ENCODE data around the gene STK10.

The STK10 gene

GRCh38 chr5:172173564-172174153 is 14.4 kb downstream of the STK10 start:
- TF ChIP-seq, protein P1, sequence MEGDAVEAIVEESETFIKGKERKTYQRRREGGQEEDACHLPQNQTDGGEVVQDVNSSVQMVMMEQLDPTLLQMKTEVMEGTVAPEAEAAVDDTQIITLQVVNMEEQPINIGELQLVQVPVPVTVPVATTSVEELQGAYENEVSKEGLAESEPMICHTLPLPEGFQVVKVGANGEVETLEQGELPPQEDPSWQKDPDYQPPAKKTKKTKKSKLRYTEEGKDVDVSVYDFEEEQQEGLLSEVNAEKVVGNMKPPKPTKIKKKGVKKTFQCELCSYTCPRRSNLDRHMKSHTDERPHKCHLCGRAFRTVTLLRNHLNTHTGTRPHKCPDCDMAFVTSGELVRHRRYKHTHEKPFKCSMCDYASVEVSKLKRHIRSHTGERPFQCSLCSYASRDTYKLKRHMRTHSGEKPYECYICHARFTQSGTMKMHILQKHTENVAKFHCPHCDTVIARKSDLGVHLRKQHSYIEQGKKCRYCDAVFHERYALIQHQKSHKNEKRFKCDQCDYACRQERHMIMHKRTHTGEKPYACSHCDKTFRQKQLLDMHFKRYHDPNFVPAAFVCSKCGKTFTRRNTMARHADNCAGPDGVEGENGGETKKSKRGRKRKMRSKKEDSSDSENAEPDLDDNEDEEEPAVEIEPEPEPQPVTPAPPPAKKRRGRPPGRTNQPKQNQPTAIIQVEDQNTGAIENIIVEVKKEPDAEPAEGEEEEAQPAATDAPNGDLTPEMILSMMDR (IDR thresholded peaks at IDR 0.05; ENCODE audit: control insufficient read depth, insufficient read depth, low read depth, low read length, missing control alignments), result no peak
- peak; percentile 62 for DNase-seq (ENCODE audit: low read depth)
- no peak overlapping the region for H3K4me3 ChIP-seq (ENCODE audit: control insufficient read depth, low read depth, low read length)

DNA sequence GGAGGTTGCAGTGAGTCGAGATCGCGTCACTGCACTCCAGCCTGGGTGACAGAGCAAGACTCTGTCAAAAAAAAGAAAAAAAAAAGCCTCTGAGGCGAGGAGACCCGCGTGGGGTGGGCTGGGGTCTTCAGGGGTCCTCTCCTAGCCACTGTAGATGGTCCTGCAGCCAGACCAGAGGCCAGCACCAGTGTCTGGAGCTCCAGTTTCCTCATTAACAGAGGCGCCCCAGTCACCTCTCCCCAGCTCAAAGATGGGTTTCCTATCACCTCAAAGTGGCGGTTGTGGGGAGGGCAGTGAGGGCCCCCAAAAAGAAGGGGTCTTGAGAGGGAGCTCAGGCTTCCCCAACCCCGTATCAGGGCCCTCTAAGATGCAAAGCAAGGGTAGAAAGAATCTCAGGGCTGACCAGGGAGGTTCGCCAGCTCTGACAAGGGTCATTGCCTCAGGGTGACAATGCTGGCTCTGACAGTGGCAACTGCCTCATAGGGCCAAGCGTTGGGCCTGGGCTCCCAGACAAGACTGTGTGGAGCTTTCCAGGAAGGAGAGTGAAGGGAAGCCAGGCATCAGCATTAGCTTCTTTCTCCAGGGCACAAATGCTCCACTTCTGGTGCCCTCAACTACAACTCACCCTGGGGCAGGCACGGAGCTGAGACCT is 15.0 kb downstream of the STK10 start:
- DNase-seq (ENCODE audit: low read depth), result no peak
- TF ChIP-seq, protein P1 (IDR thresholded peaks at IDR 0.05; ENCODE audit: control insufficient read depth, insufficient read depth, low read depth, low read length, missing control alignments), result no peak
- no peak overlapping the region for H3K4me3 ChIP-seq (ENCODE audit: control insufficient read depth, low read depth, low read length)

- TF ChIP-seq, protein P1 (IDR thresholded peaks at IDR 0.05; ENCODE audit: control insufficient read depth, insufficient read depth, low read depth, low read length, missing control alignments), result no peak
- no peak for DNase-seq (ENCODE audit: low read depth)
- no peak overlapping the region for H3K4me3 ChIP-seq (ENCODE audit: control insufficient read depth, low read depth, low read length)
Measured at GRCh38 chr5:172171118-172171517, 16.9 kb downstream of the STK10 start.

DNA sequence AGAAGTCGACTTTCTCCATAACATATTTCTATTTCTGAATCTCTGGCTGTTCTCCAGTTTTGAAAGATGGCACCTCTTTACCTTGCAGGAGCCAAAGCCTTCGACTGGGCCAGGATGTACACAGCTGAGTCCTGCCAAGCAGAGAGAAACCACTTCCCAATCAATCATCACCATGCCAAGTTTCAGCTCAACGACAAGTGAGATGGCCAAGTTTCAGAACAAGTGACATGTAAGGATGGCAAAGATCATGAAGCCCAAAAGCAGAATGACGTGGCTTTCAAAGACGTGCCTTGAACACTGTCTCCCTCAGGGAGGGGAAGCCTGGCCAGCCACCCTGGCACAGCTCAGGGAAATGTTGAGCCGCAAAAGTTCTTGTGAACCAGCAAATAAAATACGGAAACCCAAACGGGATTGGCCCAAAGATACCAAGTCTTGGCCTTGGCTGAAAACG is 17.7 kb downstream of the STK10 start:
- H3K4me3 ChIP-seq (ENCODE audit: control insufficient read depth, low read depth, low read length), result no peak overlapping the region
- TF ChIP-seq, protein P1 (IDR thresholded peaks at IDR 0.05; ENCODE audit: control insufficient read depth, insufficient read depth, low read depth, low read length, missing control alignments), result no peak
- DNase-seq (ENCODE audit: low read depth), result no peak

DNA sequence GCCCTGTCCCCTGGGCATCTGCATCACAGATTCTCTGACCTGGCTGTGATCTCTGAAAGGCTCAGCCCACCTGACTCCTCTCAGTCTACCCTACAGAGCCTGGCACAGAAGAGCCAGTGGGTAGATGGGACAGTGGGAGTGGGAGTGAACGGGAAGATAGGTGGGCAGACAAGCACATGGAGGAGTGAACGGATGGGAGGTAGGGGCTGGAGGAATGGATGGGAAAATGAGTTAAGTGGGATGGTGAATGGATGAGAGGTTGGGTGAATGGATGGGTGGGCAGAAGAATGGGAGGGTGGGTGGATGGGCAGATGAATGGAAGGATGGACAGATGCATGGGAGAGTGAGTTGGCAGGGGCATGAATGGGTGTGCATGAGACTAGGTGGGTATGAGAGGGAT is 18.8 kb downstream of the STK10 start:
- H3K4me3 ChIP-seq (ENCODE audit: control insufficient read depth, low read depth, low read length), result no peak overlapping the region
- TF ChIP-seq, protein P1 (IDR thresholded peaks at IDR 0.05; ENCODE audit: control insufficient read depth, insufficient read depth, low read depth, low read length, missing control alignments), result no peak
- DNase-seq (ENCODE audit: low read depth), result no peak

DNA sequence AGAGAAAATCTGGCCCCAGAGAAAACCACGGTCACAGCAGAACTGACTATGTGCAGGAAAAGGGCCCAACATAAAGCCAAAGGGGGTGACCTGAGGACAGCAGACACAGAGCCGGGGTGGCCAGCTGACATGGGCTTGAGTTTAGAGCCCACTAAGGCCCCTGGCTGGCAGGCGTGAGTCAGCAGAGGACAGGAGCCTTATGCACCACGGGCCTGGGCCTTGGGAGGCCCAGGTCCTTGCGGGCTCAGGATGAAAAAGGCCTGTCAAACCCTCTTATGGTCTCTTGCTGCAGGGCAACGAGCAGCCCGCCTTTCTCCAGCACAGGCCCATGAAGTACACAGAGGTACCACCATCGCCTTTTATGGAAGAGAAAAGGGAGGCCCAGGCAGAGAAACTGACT is 19.7 kb downstream of the STK10 start:
- TF ChIP-seq, protein P1 (IDR thresholded peaks at IDR 0.05; ENCODE audit: control insufficient read depth, insufficient read depth, low read depth, low read length, missing control alignments), result no peak
- DNase-seq (ENCODE audit: low read depth), result no peak
- no peak overlapping the region for H3K4me3 ChIP-seq (ENCODE audit: control insufficient read depth, low read depth, low read length)
